ENCODE results near the gene LRMDA.

The LRMDA gene

DNA sequence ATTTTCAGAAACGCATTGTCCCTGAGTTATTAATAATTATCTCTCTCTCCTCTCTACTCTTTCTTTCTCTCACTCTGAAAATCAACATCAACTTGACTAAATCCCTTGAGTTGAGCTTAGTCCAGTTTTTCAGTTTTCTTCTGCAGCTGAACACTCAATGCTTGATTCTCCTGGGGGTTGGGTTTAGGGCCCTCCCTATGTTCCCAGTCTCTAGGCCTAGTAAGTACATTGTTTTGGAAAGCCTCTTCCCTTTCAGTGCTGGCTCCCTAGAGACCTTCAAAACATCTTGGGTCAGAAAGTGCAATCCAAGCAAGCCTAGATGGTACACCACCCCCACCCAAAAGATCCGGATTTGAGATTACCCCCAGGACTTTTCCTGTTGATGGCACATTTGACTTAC is 488.5 kb downstream of the LRMDA start:
- no peak for DNase-seq (ENCODE audit: low read depth in 2 of 2)

DNA sequence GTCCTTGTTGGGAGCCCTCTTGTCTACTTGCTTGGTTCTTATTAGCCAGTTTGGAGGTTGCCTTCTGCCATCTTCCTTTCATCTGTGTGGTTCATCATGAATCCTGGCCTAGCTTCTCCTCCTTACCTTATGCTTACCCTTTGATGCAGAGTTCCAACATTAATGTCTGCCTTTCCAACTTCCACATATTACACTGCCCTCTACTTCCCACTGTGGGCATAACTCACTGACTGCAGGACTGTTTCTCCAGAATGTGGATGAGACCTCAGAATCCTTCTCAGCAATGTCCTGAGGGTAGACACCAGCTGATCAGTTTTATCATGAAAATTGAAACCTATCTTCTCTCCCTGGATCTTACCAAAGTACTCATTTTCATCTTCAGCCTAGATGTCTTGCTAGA is 491.0 kb downstream of the LRMDA start:
- no peak for DNase-seq (ENCODE audit: low read depth in 2 of 2)

DNA sequence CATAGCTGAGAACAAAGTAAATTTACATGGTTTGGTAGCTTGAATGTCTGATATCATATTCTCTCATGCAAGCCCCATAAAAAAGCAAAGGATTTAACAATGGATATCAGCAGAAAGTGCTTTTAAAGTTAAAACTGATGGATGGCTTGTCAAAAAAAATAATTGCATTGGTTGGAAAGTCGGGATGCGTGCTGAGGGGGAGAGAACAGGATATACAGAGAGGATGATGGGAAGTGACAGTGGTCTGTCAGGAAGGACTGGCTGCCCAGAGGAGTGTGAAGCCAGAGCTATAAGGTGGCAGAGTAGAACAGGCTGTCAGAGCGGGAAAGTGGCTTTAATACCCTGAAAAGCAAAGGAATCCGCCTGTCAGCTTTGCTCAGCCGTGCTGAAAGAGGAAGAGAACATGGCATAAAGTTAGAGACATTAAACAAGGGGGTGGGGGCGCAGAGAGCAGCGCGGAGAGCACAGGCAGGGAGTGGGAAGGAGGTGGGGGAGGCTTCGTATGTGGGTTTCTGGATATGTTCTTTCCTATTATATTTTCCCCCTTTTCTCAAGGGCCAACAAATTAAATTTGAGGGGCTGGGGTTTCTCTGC is 493.0 kb downstream of the LRMDA start:
- no peak for DNase-seq (ENCODE audit: low read depth in 2 of 2)

DNA sequence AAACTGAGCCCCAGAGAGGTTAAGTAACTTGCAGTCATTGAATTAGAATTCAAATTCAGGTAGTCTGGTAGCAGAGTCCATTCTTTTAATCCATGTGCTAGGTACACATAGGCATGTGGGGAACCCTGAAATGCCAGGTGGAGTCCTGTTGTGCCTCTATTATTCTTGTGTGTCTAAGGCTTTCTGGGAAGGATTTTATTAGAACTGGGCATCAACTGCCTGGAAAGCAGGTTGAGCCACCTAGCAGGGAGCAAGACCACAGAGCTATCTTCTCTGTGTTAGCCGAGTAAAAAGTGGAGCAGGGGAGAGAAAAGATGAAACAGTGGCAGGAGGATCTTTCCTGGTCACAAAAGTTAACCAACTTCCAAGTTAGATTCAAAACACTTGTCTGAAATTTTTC is 494.6 kb downstream of the LRMDA start:
- no peak for DNase-seq (ENCODE audit: low read depth in 2 of 2)

DNA sequence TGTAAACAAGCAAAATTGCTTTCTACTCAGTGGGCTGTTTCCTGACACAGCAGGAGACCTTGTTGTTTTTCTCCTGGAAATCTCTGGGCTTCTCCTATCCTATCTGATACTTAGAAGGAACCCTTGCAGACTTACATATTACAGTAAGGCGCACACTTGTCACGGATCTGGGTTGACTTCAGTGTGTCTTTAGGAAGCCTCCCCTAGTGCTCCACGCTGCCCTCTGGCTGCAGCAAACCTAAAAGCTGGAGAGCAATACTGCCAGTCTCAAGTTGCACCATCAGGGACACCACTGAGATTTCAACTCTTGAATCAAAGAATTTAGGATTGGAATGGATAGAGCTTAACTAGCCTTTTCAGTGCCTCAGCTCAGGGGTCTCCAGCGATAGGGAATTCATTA is 495.3 kb downstream of the LRMDA start:
- DNase-seq (ENCODE audit: low read depth in 2 of 2), result no peak

DNA sequence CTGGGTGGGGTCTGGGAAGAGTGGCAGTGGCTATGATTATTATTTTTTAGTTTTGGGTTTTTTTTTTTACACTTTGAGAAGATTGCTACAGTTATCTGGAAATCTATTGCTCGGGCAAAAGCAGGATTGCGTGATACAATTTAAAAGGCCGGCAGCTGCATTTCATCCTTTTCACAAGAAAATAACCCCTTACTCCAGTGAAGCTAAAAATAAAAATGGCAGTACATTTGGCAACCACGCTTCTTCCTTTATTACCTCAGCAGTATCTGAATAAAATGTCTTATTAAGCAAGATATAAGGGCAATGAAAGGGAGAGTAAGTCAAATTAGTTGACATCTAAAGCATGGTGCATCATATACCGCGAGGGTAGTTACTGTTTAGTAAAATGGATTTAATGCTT is 496.8 kb downstream of the LRMDA start:
- DNase-seq (ENCODE audit: low read depth in 2 of 2), result no peak

DNA sequence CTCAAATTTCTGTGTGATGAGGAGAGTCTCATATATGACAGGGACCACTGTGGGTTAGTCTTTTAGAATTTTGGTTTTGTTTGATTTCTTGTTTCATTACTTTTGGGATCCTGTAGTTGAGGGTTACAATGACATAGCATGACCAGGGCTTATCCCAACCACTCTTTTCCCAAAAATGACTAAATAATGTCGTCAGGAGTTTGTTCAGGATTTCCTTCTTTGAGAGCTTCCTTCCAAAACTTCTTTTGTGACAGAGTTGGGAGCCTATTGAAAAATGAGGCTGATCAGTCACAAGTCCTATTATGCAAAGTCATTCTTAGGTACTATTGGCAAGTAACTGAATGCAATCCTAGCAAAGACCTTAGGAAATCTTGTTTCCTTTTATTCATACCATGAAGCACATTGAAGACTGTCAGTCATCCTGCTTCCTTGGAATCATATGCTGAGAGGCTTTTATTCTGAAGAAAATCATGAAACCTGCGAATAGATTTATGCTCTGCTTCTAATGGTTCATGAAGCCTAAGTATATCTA is 498.3 kb downstream of the LRMDA start:
- no peak for DNase-seq (ENCODE audit: low read depth in 2 of 2)

DNA sequence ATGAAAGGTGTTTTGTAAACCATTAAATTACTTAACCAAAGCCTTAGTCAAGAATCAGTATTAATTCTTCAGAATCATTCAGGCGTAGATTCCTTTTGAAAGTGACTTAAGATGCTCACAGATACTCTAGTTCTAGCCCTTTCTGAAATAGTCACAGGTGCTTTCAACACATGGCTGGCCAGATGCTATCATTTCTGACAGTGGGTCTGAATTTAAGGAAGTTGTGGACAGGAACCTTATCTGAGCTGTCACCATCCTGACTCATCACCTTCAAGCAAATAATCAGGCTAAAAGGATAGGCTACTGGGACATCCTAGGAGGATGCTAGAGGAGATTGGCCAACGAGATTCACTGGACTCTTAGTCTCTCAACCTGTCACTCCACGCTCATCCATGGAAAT is 501.5 kb downstream of the LRMDA start:
- DNase-seq (ENCODE audit: low read depth in 2 of 2), result no peak

DNA sequence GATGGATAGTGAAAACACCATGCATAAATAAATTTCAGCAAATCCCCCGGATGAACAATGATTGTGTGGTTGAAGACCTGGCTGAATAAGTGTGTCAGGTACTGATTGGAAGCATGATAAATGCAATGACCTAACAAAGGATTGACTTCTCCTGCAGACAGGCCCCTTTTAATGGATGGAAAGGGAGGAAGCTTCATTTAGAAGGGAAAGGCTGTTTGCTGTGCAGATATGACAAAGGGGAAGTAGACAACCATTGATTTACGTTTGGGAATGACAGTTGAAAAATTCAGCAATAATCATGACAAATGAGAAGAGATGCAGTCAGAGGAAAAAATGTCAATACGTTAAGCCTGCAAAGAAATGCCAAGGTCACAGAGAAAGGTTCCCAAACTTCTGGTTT is 503.8 kb downstream of the LRMDA start:
- no peak for DNase-seq (ENCODE audit: low read depth in 2 of 2)

DNA sequence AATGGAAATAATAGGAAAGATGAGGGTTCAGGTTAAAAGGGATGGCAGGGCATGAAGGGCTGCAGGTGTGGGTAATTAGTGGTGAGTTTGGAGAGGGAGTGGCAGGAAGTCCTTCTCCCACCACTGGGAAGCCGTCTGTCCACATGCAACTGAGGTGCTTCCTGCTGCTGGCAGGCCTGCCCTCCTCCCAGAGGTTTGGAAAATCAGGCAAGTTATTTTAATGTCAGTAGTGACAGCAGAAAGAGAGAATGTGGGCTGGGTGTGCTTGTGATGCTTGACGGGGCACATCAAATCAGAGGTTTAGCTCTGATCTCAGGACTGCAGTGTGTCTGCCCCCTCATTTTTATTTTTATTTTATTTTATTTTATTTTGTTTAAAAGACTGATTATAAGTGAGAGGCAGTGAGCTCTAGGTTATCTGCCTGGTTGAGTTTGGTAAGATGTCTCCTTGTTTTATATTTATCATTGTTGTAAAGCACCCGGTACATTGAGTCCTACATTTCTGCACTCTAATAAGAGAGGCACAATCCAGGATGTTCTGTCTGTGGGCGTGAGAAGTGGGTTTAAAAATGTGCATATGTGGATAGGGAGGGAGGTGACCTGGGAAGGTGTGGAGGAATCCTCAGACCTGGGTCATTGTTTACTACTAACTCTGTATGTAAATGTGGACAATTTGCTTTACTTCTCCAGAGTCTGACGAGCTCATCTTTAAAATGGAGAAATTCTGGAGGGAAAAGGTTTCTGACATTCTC is 504.4 kb downstream of the LRMDA start:
- DNase-seq (ENCODE audit: low read depth in 2 of 2), result no peak

DNA sequence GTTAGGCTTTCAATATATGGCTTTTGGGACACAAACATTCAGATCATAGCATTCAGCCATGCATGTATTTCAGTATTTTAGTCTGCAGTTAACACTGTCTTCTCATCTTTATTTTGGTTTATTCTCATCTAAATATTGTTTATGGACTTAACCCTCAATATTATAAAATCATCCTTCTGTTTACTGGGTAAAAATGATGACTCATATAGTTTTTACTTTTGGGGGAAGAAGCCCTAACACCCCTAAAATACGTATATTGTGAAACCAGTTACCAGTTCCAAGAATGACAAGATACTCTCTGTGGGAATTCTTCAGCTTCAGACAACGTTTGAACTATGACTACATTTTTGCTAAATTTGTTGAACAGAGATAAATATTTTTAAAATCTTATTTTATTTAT is 505.4 kb downstream of the LRMDA start:
- DNase-seq (ENCODE audit: low read depth in 2 of 2), result no peak

DNA sequence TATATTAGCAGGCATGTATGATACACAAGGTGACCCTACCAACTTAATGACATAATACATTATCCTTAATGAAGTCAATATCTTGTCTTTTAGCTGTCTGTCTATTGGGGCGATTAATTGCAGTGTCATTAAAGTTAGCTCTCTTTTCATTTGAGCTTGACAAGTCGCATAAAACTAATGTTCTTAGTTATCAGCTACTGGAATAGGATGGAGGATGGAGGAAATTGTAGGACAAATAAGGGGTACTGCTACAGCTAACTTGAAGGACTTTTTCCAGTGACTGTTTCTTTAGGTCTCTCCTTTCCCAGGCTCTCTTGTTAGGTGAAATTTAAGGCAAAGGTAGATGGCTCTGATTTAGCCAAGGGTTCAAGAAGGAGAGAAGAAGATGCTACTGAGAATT is 506.4 kb downstream of the LRMDA start:
- no peak for DNase-seq (ENCODE audit: low read depth in 2 of 2)

DNA sequence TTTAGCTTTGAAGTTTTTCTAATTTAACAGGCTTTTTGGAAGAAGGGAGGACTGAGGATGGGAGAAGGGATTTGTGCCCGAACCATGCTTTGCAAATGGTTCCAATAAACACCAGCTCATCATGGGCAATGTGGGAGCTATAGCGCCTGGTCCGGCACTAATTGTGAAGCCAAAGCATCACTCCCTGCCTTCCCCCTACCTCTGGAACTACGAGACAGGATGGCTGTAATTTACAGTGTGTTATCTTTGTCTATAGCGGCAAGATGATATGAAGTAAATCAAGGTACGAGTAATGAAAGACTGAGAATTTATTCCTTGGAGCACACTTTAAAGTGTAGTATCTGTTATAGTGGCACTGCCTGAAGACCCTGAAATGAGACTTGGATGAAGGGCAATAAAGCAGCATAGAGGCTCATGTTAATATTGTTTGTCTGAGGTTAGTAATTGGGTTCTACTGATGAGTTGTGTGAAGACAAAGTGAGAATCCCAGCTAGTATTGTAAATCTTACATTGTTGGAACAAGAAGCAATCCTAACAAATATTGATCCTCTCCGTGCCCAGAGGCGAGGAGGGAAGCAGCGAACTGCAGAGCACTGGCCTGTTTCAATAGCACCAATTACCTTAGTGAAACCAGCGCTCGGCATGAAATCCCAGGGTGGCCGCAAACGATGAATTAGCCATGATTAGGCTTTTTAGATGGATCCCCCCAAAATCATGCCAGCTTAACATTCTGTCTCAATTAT is 507.1 kb downstream of the LRMDA start:
- DNase-seq (ENCODE audit: low read depth in 2 of 2), result no peak

DNA sequence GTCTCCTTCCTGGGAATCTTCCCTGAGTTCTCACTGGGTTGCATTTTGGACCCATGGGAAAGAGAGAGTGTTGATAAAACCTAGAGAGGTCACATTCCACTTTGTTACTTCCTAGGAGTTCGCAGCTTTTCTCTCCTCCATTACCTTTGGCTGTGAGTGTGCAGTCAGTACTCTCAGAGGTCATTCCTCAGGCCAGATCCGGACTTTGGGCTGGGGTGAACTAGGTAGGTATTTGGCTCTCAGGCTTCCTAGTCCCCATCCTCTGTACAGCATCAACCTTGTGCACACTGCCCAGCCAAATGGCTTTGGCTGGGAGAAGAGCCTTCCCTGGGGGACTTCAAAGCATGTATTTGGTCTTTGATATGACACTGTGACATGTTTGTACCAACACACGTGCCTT is 508.1 kb downstream of the LRMDA start:
- DNase-seq (ENCODE audit: low read depth in 2 of 2), result no peak

DNA sequence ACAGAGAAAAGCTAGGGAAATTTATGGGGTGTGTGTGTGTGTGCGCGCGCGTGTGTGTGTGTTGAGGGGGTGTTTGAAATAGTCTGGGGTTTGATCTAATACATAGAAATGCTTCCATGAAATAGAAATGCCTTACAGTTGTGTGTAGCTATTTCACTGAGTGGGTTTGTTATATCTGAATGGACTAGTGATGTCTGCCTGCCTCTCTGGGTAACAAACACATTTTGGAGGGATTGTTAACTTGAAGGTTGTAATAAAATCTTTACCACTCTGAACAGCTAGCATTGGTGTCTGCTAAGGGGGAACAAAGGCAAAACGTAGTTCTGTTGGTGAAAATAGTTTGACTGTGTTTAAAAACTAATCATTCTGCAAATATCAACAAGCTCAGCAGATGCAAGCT is 509.3 kb downstream of the LRMDA start:
- DNase-seq (ENCODE audit: low read depth in 2 of 2), result no peak

DNA sequence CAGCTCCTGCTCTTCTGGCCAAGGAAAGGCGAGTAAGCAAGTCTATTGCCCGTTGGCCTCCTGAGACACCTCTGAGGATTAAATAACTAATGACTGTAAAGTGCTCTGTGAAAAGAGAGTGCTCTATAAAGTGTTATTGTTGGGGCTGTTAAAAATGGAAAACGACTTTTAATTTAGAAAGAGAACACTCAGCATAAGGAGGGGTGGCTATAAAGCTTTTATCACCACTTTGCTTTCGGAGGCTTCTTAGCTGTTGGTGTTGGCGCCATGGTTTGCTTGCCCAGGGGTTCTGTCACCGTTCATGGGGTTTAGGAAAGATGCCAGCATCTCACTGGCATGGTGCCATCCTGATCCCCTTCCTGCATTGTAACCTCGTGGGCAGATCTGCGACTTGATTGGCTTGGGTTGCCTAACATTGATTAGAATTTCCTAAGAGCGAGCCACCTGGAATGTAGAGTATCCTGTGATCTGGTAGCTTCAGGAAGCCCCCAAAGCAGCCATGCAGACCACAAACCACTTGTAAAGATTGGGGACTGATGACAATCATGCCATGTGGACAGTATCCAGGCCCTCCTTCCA is 509.9 kb downstream of the LRMDA start:
- DNase-seq (ENCODE audit: low read depth in 2 of 2), result no peak

DNA sequence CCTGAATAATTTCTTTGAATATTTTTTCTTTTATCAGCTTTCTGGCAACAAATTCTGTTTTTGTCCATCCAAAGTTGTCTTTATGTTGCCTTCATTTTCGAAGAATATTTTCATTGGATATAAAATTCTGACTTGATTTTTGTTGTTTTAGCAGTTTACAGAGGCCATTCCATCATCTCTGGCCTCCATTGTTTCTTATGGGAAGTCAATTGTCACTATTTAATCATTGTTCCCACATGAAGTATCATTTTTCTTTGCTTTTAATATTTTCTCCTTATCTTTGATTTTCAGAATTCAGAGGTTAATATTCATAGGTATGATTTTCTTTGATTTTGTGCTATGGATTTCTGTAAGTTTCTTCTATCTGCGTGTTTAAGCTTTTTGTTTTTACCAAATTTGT is 512.6 kb downstream of the LRMDA start:
- DNase-seq (ENCODE audit: low read depth in 2 of 2), result no peak

DNA sequence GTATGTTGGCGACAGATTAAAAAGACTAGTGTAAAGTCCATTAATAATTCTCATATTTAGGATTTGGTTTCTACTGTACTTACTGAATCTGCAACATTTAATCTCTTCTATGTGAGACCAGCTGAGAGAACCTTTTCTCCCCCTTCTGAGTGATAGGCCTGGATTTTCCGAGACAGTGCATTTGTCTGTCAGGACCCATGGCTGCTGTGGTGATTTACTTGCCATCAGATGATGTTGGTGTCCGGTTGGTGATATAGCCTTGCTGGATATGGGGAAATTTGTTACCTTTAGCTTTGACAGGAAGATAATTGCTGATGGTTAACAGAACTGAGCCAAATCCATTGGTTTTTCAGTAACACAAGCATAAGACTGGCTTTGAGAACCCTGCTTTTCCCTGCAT is 517.2 kb downstream of the LRMDA start:
- no peak for DNase-seq (ENCODE audit: low read depth in 2 of 2)

DNA sequence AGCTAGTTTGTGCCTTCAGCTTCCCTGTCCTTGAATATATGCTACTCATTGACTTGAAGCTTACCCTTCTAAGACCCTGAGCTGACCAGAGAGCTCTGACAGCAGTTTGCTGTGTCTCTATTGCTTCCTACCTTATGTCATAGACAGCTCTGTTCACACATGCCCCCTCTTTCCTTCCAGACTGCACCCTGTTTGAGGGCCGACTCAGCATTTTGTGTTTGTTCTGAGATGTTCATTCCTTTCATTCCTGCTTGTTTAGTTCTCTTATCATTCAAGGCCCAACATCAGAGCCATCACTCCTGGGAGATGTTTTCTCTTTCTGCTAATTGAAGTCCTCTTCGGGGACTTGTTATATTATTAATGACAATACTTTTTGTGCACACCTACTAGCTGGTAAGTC is 518.9 kb downstream of the LRMDA start:
- no peak for DNase-seq (ENCODE audit: low read depth in 2 of 2)

DNA sequence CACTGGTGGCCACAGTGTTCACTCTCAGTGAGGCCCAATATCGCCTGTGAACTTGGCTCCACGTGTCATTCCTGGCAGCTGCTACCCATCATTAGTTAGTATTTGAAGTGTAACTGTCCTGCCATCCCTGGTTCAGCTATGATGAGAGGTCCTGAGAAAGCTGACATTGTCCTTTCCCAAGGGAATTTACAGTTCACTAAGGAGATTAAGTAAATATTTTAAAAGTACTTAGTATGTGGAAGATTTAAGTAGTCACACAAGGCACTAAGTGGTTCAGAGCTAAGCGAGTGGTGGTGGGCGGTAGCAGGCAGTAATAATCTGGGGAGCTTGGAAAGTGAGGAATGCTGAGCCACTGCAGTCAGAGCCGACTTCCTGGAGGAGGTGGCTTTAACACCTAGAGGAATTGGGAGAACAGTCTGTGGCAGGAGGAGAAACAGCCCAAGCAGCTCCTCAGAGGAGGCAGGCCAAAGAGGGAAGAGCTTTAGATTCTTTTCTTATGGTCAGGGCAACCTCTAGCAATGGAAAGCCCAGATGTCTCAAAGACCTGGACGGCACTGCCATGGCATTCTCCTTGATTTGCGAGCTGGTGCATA is 519.7 kb downstream of the LRMDA start:
- no peak for DNase-seq (ENCODE audit: low read depth in 2 of 2)

DNA sequence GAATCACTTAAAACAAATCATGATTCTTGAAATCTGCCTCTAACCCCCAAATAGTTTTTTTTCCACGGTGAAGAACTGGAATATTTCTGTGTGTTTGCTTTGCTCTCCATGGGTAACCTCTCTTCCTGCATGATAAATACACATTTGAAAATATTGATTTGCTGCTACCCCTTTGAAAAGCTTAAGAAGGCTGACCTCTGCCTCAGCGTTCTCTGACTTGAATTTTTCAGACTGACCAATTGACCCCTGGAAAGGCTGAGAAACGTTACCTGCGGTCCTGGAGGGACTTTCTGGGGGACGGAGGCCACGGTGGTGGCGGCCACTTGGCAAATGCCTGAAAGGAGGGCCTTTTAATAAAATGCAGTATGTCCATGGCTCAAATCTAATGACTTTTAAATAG is 520.2 kb downstream of the LRMDA start:
- DNase-seq (ENCODE audit: low read depth in 2 of 2), result no peak

DNA sequence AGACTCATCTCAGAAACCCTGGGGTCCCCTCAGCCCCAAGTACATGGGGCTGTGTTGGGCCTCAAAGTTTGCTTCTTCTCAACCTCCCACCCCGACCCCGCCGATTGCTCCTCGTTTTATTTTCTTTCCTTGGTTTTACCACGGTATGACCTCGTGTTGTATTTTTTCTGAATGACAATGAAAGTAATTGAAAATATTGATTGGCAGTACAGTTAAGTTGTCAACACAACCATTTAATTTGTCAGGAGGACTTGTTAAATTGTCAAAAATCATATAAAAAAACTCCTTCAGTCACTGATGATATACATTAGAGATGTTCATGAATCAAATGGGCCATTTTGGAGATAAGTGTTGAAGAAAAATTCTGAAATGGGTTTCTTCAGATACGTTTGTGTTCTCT is 520.7 kb downstream of the LRMDA start:
- DNase-seq (ENCODE audit: low read depth in 2 of 2), result no peak

Measured in fibroblast of skin of left quadriceps (primary cell).